Common myeloid progenitor, CD34-positive (primary cell): ENCODE measurements around the gene TLR7. TPM values are rescaled to one million over a fixed set of nuclear protein-coding genes. Genes with fewer than 3 reads are reported as not detected.

Source experiments
- CTCF ChIA-PET: fragments of 350-600 bp; sonication (Branson Sonifier 250); formaldehyde crosslinking; loops from one replicate; lab custom pipeline; 2021; ENCODE audit warnings: antibody characterized with exemption; lab: Charles Lee
- POLR2A ChIA-PET: fragments of 350-600 bp; sonication (Branson Sonifier 250); formaldehyde crosslinking; loops from one replicate; lab custom pipeline; 2021; ENCODE audit warnings: antibody characterized with exemption; lab: Charles Lee
- DNase-seq, 3 donors: peaks; one replicate each; pipeline versions ENCODE4 v3.0.0 to v3.0.0-alpha.2; 2013
- H3K27ac ChIP-seq, 2 experiments: 1 replicate in 1 of 2; 2 replicates in 1 of 2; pipeline ENCODE4 v1.7.0; 2013; ENCODE audit warnings: inconsistent platforms in 2 of 2, low read length in 2 of 2, mild to moderate bottlenecking in 2 of 2, low read depth in 1 of 2, moderate library complexity in 1 of 2; ENCODE audit not compliant: severe bottlenecking in 2 of 2, insufficient read depth in 1 of 2, poor library complexity in 1 of 2
- H3K27me3 ChIP-seq, 5 experiments: replicated peaks in 2 of 5; 1 replicate in 3 of 5; 2 replicates in 2 of 5; pipeline versions ENCODE4 v1.6.1 to v1.7.0; 2013; ENCODE audit warnings: low read length in 4 of 5, mild to moderate bottlenecking in 2 of 5, moderate library complexity in 2 of 5, inconsistent platforms in 1 of 5; ENCODE audit not compliant: insufficient read depth in 5 of 5, control insufficient read depth in 4 of 5
- H3K36me3 ChIP-seq, 4 experiments: 1 replicate in 2 of 4; 2 replicates in 2 of 4; pipeline versions ENCODE4 v1.6.1 to v1.7.0; 2013; ENCODE audit warnings: low read length in 3 of 4, control low read depth in 1 of 4, mild to moderate bottlenecking in 1 of 4; ENCODE audit not compliant: control insufficient read depth in 4 of 4, insufficient read depth in 4 of 4
- H3K4me1 ChIP-seq, 4 experiments: 1 replicate in 3 of 4; 2 replicates in 1 of 4; pipeline versions ENCODE4 v1.6.1 to v1.7.1; 2013; ENCODE audit warnings: low read length in 3 of 4, mild to moderate bottlenecking in 3 of 4, control low read depth in 1 of 4, inconsistent platforms in 1 of 4, moderate library complexity in 1 of 4; ENCODE audit not compliant: control insufficient read depth in 4 of 4, insufficient read depth in 4 of 4; ENCODE audit errors: control extremely low read depth in 1 of 4
- H3K4me3 ChIP-seq, 7 experiments: 1 replicate in 4 of 7; 2 replicates in 3 of 7; pipeline versions ENCODE4 v1.5.1 to v1.7.0; 2013; ENCODE audit warnings: mild to moderate bottlenecking in 7 of 7, low read length in 6 of 7, moderate library complexity in 6 of 7, inconsistent platforms in 2 of 7, low read depth in 2 of 7, control low read depth in 1 of 7; ENCODE audit not compliant: insufficient read depth in 4 of 7, control insufficient read depth in 1 of 7; ENCODE audit errors: extremely low read depth in 1 of 7
- H3K9me3 ChIP-seq, 5 experiments: 1 replicate in 4 of 5; 2 replicates in 1 of 5; pipeline versions ENCODE4 v1.6.1 to v1.7.1; 2013; ENCODE audit warnings: low read length in 4 of 5, mild to moderate bottlenecking in 2 of 5, inconsistent platforms in 1 of 5, low read depth in 1 of 5, moderate library complexity in 1 of 5; ENCODE audit not compliant: control insufficient read depth in 4 of 5, insufficient read depth in 2 of 5; ENCODE audit errors: control extremely low read depth in 1 of 5
- WGBS: methylation state at CpG from one replicate; pipeline ENCODE4 v1.1.5; 2013; ENCODE audit not compliant: insufficient coverage; 5-methylcytosine and 5-hydroxymethylcytosine counted together
- polyA plus RNA-seq: library from polyadenylated mRNA; unstranded; fragments of 120-200 nt; gene quantifications from one replicate; pipeline ENCODE4 v1.2.1, GENCODE V29; 2013

TLR7 gene
- 0.17 TPM for polyA plus RNA-seq

DNA sequence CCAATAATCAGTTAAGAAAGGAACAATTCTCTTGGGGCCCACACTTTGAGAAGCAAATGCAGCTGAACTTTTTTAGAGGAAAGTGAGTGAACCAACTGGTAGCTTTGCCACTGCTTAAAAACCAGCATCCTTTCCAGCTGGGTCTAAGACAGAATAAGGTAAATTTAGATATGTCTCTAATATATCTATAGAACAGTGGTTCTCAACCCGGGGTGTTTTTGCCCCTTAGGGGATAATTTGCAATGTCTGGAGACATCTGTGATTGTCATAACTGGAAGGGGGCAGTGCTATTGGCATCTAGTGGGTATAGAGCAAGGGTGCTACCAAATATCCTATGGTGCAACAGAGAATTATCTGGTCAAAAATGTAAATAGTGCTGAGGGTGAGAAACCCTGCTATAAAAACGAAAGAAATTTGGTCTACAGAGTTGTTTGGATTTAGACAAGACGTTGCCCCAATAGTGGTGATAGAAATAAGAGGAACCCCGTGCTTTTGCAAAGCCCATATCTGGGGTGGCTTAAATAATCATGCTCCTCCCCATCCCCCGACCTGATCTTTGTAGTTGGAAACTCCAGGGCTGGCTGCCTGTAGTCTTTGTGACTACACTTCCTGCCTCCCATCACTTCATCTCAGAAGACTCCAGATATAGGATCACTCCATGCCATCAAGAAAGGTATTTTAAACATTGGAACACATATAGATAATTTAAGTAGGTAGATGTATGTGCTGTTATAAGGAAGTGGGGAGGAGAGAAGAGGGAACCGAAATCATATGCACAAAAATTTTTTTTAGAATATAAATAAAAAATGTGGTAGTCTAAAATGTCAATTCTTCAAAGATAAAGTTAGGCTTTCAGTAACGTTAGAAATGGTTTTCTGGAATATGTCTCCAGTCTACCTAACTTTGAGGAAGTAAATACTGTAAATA is at the start of gene TLR7:
Gene TLR7 (plus strand): TSS at position 622 of the 927 bp plus-strand sequence. CDS start 507 bp downstream, outside the sequence.
- CTCF ChIA-PET = no interaction called here
- Histone ChIP-seq H3K4me1 (peaks cover 0 to 9% (median 4%) of the 10 kb centered on the region in 4 experiments), H3K27ac (no peak within 1 kb of the TSS), H3K36me3 (no peaks in the 10 kb centered on the region), H3K4me3 (no peak within 1 kb of the TSS), H3K27me3 (peaks cover 0 to 5% (median 0%) of the 10 kb centered on the region in 5 experiments), H3K9me3 (no peaks in the 10 kb centered on the region)
- POLR2A ChIA-PET = no interaction called here
- peak in 1 of 3 donors; percentile 1 for DNase-seq
- WGBS = 83% methylated on average over 4 of the region's 7 CpGs

DNA sequence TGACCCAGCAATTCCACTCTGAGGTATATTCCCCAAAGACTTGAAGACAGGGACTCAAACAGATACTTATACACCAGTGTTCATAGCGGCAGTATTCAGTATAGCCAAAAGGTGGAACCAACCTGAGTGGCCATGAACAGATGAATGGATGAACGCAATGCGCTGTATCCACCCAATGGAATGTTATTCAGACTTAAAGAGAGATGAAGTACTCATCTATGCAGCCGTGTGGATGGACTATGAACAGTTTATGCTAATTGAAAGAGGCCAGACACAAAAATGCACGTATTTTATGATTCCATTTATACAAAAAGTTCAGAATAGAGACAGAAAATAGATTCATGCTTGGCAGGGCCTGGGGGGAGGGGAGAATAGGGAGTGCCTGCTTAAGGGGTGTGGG is 49.3 kb upstream of the TLR7 start:
- CTCF ChIA-PET = no interaction called here
- WGBS = 71% methylated on average over 4 of the region's 5 CpGs

DNA sequence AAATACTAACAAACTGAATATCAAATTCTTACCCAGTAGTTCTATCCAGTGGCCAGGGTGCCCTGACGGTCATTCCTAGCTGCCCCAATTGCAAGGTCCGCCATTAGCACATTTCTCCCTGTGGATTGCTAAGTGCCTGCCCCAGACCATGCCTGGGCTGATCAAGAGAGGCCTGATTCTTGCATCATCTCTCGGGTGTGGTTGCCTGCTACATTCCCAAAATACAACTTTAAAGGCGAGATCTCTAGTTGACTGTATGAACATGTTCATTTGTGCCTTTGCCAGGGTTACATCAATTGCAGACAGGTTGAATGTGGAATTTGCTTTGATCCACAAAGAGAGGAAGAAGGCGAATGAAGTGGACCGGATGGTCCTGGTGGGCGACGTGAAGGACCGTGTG is 47.6 kb upstream of the TLR7 start:
- H3K27ac ChIP-seq = no peak overlapping the region
- POLR2A ChIA-PET = no interaction called here
- H3K27me3 ChIP-seq = peaks cover 0 to 3% (median 0%) of the 10 kb centered on the region in 5 experiments
- H3K36me3 ChIP-seq = peaks cover 4 to 40% (median 18%) of the 10 kb centered on the region in 4 experiments
- H3K9me3 ChIP-seq = no peaks in the 10 kb centered on the region
- WGBS = 95% methylated on average over 9 of the region's 9 CpGs
- CTCF ChIA-PET = interaction anchor here (0.6 to 1.6 kb wide), 3 partner anchors 72 to 127 kb away, joined by 3 to 7 read pairs (median 4); no protein-coding TSS in a partner anchor
- no peaks in the 10 kb centered on the region for H3K4me1 ChIP-seq
- no peak for DNase-seq
- no peak overlapping the region for H3K4me3 ChIP-seq

More for the DNA sequence above, 49.3 kb upstream of the TLR7 start:
- Histone ChIP-seq H3K36me3 (peaks cover 4 to 38% (median 19%) of the 10 kb centered on the region in 4 experiments), H3K27ac (no peak overlapping the region), H3K4me3 (no peak overlapping the region), H3K9me3 (no peaks in the 10 kb centered on the region), H3K27me3 (peaks cover 0 to 8% (median 0%) of the 10 kb centered on the region in 5 experiments), H3K4me1 (no peaks in the 10 kb centered on the region)
- POLR2A ChIA-PET = no interaction called here
- DNase-seq = no peak

DNA sequence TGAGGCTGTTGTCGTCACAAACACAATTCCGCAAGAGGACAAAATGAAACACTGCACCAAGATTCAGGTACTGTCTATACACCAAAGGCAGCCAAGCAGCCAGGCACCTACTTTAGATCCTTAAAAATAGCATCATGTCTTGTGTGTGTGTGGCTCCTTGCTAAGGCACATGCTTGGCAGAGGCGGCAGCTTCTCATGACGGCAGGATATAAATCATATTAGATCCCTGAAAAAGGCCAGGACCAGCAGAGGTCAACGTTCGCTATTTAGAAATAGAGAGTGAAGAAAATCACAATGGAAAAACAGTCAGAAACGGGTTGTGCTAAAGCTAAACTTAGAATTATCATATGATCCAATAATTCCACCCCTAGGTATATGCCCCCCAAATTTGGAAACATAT is 46.1 kb upstream of the TLR7 start:
- no peak for DNase-seq
- 95% methylated on average over 7 of the region's 7 CpGs for WGBS
- Histone ChIP-seq H3K27me3 (peaks cover 0 to 3% (median 0%) of the 10 kb centered on the region in 5 experiments), H3K4me3 (no peak overlapping the region), H3K9me3 (no peaks in the 10 kb centered on the region), H3K36me3 (peaks cover 4 to 42% (median 21%) of the 10 kb centered on the region in 4 experiments), H3K4me1 (no peaks in the 10 kb centered on the region), H3K27ac (no peak overlapping the region)
- CTCF ChIA-PET = interaction anchor here (1.6 kb wide), 1 partner anchor 76 kb away, joined by 4 read pairs; no protein-coding TSS in a partner anchor
- POLR2A ChIA-PET = no interaction called here

DNA sequence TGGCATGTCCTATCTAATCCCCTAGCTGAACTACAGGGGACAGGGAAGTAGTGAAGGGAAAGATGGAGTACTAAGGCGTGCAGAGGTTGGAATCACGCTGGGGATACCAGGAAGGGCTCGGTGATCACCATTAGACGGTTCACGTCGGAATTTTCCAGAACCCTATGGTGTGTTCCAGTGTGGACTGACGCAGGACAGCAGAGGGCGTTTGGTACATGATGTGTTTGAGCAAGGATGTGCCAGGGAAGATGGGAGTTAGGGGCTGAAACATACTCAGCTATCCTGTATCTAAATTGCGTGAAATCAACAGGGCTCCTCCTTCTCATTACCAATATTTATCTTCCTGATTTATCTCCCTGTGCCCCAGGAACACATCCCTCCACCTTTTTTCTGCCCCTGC is 41.9 kb upstream of the TLR7 start:
- CTCF ChIA-PET = no interaction called here
- H3K27me3 ChIP-seq = peaks cover 0 to 10% (median 0%) of the 10 kb centered on the region in 5 experiments
- POLR2A ChIA-PET = no interaction called here

DNA sequence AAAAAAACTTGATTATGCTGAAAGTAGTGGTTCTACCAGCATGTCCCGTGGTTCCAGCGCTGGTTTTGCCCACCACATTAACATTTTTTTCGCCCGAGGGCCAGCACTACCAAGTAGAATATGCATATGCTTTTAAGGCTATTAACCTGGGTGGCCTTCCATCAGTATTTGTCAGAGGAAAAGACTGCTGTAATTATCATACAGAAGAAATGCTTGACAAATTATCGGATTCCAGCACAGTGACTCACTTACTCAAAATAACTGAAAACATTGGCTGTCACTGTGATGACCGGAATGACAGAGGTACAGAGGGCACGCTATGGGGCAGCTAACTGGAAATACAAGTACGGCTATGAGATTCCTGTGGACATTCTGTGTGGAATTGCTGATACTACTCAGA is 41.1 kb upstream of the TLR7 start:
- Histone ChIP-seq H3K27ac (no peak overlapping the region), H3K9me3 (no peaks in the 10 kb centered on the region), H3K4me3 (no peak overlapping the region), H3K36me3 (peaks cover 3 to 24% (median 9%) of the 10 kb centered on the region in 4 experiments), H3K4me1 (no peaks in the 10 kb centered on the region), H3K27me3 (peaks cover 0 to 10% (median 0%) of the 10 kb centered on the region in 5 experiments)
- ChIA-PET CTCF (no interaction called here), POLR2A (no interaction called here)
- DNase-seq = no peak
- 95% methylated on average over 8 of the region's 8 CpGs for WGBS

More for the DNA sequence above, 41.9 kb upstream of the TLR7 start:
- 85% methylated on average over 7 of the region's 9 CpGs for WGBS
- no peak overlapping the region for H3K4me3 ChIP-seq
- H3K4me1 ChIP-seq = no peaks in the 10 kb centered on the region
- H3K36me3 ChIP-seq = peaks cover 3 to 29% (median 11%) of the 10 kb centered on the region in 4 experiments
- H3K9me3 ChIP-seq = no peaks in the 10 kb centered on the region
- no peak for DNase-seq
- H3K27ac ChIP-seq = no peak overlapping the region
